Heart left ventricle (tissue), 16 donors: ENCODE measurements around the gene GH1. TPM values are rescaled to one million over a fixed set of nuclear protein-coding genes. Genes with fewer than 3 reads are reported as not detected.
"Not testable (repeated sequence)": the region's sequence is repeated elsewhere in the genome, so short reads cannot be mapped to it uniquely, and the experiment has no call there.

Source experiments
- ATAC-seq, 4 donors: fragments of 200-7000 bp; cut with Tn5 transposase; one replicate each; pipeline ENCODE4 v1.9.1; 2020 to 2022; ENCODE audit warnings: moderate library complexity in 4 of 4, mild to moderate bottlenecking in 3 of 4, moderate number of reproducible peaks in 1 of 4
- DNase-seq, 5 donors: peaks; one replicate each; pipeline ENCODE4 v3.0.0-alpha.2; 2020
- H3K27ac ChIP-seq, 12 donors: fragments of 200-600 bp; sonication (generic) in 4 of 12; one replicate each; pipeline versions ENCODE4 v1.5.0 to v1.8.0; 2016 to 2022; ENCODE audit warnings: mild to moderate bottlenecking in 2 of 12
- H3K27me3 ChIP-seq, 9 donors: fragments of 200-600 bp; sonication (generic) in 2 of 9; one replicate each; pipeline versions ENCODE4 v1.5.1 to v1.8.0; 2016 to 2022; ENCODE audit warnings: mild to moderate bottlenecking in 3 of 9
- H3K36me3 ChIP-seq, 9 donors: fragments of 200-600 bp; sonication (generic) in 2 of 9; one replicate each; pipeline versions ENCODE4 v1.5.0 to v1.8.0; 2018 to 2022; ENCODE audit warnings: mild to moderate bottlenecking in 2 of 9
- H3K4me1 ChIP-seq, 12 donors: fragments of 200-600 bp; sonication (generic) in 4 of 12; one replicate each; pipeline versions ENCODE4 v1.5.0 to v1.8.0; 2016 to 2022; ENCODE audit warnings: mild to moderate bottlenecking in 3 of 12
- H3K4me3 ChIP-seq, 12 donors: fragments of 200-600 bp; sonication (generic) in 4 of 12; one replicate each; pipeline versions ENCODE4 v1.5.0 to v1.8.0; 2017 to 2022; ENCODE audit warnings: mild to moderate bottlenecking in 9 of 12, moderate library complexity in 4 of 12
- H3K9me3 ChIP-seq, 12 donors: fragments of 200-600 bp; sonication (generic) in 4 of 12; one replicate each; pipeline versions ENCODE4 v1.5.0 to v1.8.0; 2016 to 2022; ENCODE audit warnings: mild to moderate bottlenecking in 1 of 12
- POLR2A ChIP-seq, 2 donors: fragments of 450-650 bp; IDR thresholded peaks; one replicate each; pipeline ENCODE4 v1.6.1; 2017; ENCODE audit warnings: antibody characterized with exemption in 2 of 2, mild to moderate bottlenecking in 2 of 2, moderate library complexity in 2 of 2
- WGBS, 4 donors: extraction: QIAGEN DNeasy Blood & Tissue Kit in 2 of 4; methylation state at CpG; one replicate each; pipeline versions ENCODE4 v1.1.5 to v1.1.7; 2013 to 2018; 5-methylcytosine and 5-hydroxymethylcytosine counted together
- intact Hi-C, 10 donors: fragments of 100-400 bp; cut with DNase I; formaldehyde crosslinking; loops; one replicate each; pipeline versions ENCODE4 v1.11.1 to v1.14.2; 2022
- polyA plus RNA-seq, 2 donors: library from polyadenylated mRNA; stranded (reverse); fragments of 200-250 nt; gene quantifications; one replicate each; pipeline ENCODE4 v1.2.3, GENCODE V29; 2013
- total RNA-seq, 9 donors: library from RNA; depleted of rRNA in 2 of 9; stranded (reverse); fragments of >200 nt in 2 of 9; fragmentation: NEBNext Ultra II Directional in 3 of 9; extraction: Animal tissue kit (Norgen Biotek cat#: 25700) in 3 of 9; gene quantifications; one replicate each; pipeline versions ENCODE4 v1.1.0 to v1.2.4, GENCODE V29; 2016 to 2023
- TF ChIP-seq, protein P1 (sequence below), 12 donors: fragments of 200-600 bp; sonication (generic) in 4 of 12; IDR thresholded peaks; one replicate each; pipeline versions ENCODE4 v1.5.0 to v1.8.0; 2018 to 2022; ENCODE audit warnings: antibody characterized with exemption in 12 of 12, mild to moderate bottlenecking in 5 of 12
- donor health status: ischemic (EF 13 %, LVEDD 7.1; RV severe dilation, severe dysfunction).
- donor health status: healthy with polysubstance abuse.
- donor health status: DM: no; HTN: yes; CAD: no.
- donor health status: DM: no; HTN: no; CAD: no.
- donor health status: ischemic (EF 25% LVEDD 6.9; RV normal size, moderate dysfunction).
- donor health status: ischemic (EF 25% LVEDD 5.7; RV mildly dilated, moderate dysfunction).
- donor health status: healthy.
- donor health status: DM: yes; HTN: yes; CAD: no.
- donor health status: ischemic (EF 35%, LVEDD 5.7; RV mildly dilated, moderate dysfunction).
- donor health status: nonischemic (EF 11% LVEDD 7.7; RV severe dilation, severe dysfunction).
- donor health status: DM: yes; HTN: yes; CAD: no.
- donor health status: PGD.
- donor health status: ischemic (EF 29% LVEDD 5.4; RV normal size, mild dysfunction).
- donor health status: nonischemic (EF 23%, LVEDD 6.1; RV moderate dilation, normal function).

Gene GH1
- total and polyA plus RNA-seq, 11 donors, result not detected

DNA sequence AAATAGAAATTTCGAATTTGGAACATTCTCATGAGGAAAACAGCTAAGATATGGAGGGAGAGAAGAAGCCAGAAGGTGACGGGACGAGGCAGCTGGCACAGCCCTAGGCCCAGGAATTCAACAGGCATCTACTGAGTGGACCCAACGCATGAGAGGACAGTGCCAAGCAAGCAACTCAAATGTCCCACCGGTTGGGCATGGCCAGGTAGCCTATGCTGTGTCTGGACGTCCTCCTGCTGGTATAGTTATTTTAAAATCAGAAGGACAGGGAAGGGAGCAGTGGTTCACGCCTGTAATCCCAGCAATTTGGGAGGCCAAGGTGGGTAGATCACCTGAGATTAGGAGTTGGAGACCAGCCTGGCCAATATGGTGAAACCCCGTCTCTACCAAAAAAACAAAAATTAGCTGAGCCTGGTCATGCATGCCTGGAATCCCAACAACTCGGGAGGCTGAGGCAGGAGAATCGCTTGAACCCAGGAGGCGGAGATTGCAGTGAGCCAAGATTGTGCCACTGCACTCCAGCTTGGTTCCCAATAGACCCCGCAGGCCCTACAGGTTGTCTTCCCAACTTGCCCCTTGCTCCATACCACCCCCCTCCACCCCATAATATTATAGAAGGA, 2.0 kb downstream of the GH1 start:
- 82 to 88% (median 87%) methylated on average over 12 of the region's 12 CpGs for whole genome bisulfite sequencing, 4 donors
- ATAC-seq, result no peak

DNA sequence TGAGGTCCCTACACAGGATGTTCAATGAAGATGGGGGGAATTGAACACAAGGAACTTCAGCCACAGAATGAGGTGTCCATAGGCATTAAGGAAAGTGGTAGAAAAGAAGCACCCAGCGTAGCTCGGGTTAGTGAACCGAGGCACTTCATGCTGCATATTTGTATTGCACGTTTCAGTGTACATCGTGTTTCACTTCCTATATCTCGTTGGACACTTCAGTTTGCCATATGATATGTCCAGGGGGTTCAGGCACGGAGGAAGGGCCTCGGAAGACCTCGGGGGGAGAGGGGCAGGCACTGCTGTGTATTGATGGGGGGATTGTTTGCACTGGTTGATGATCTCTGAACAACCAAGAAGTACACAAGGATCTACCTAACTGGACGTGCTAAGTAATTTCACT, 2.9 kb downstream of the GH1 start:
- not testable (repeated sequence) for H3K27me3 ChIP-seq, DNase-seq
- intact Hi-C loops, result loop anchor here (5.0 to 10.0 kb wide), 5 partner anchors 72 to 369 kb away; partner anchors contain the start of gene ERN1 (in 2 of the 10)

More for the DNA sequence above, 2.0 kb downstream of the GH1 start:
- no peaks in the 10 kb centered on the region for H3K36me3 ChIP-seq
- TF ChIP-seq, protein P1, sequence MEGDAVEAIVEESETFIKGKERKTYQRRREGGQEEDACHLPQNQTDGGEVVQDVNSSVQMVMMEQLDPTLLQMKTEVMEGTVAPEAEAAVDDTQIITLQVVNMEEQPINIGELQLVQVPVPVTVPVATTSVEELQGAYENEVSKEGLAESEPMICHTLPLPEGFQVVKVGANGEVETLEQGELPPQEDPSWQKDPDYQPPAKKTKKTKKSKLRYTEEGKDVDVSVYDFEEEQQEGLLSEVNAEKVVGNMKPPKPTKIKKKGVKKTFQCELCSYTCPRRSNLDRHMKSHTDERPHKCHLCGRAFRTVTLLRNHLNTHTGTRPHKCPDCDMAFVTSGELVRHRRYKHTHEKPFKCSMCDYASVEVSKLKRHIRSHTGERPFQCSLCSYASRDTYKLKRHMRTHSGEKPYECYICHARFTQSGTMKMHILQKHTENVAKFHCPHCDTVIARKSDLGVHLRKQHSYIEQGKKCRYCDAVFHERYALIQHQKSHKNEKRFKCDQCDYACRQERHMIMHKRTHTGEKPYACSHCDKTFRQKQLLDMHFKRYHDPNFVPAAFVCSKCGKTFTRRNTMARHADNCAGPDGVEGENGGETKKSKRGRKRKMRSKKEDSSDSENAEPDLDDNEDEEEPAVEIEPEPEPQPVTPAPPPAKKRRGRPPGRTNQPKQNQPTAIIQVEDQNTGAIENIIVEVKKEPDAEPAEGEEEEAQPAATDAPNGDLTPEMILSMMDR (IDR thresholded peaks at IDR 0.05), result no peak
- TF ChIP-seq POLR2A (IDR thresholded peaks at IDR 0.05), result no peak
- H3K4me1 ChIP-seq, result peaks cover 0 to 7% (median 0%) of the 10 kb centered on the region in 12 donors
- H3K27ac ChIP-seq, result no peak overlapping the region
- no peak overlapping the region for H3K4me3 ChIP-seq
- H3K9me3 ChIP-seq, result no peaks in the 10 kb centered on the region
- no peaks in the 10 kb centered on the region for H3K27me3 ChIP-seq
- no peak for DNase-seq
- intact Hi-C loops, result loop anchor here (5.0 to 10.0 kb wide), 5 partner anchors 71 to 368 kb away; partner anchors contain the start of gene ERN1 (in 2 of the 10)

GRCh38 chr17:63914471-63914870, 4.2 kb downstream of the GH1 start:
- Histone ChIP-seq H3K36me3 (no peaks in the 10 kb centered on the region), H3K4me3 (no peak overlapping the region), H3K4me1 (peaks cover 0 to 6% (median 0%) of the 10 kb centered on the region in 12 donors), H3K9me3 (no peaks in the 10 kb centered on the region), H3K27ac (no peak overlapping the region), H3K27me3 (peaks cover 0 to 11% (median 0%) of the 10 kb centered on the region in 9 donors)
- ATAC-seq, result no peak
- DNase-seq, result no peak
- TF ChIP-seq, protein P1 (IDR thresholded peaks at IDR 0.05), result no peak
- no peak for TF ChIP-seq POLR2A (IDR thresholded peaks at IDR 0.05)
- intact Hi-C loops, result loop anchor here in 9 of 10 donors (5.0 to 10.0 kb wide), 4 partner anchors 38 to 370 kb away; partner anchors contain the start of gene ERN1 (in 7 of the 9)
- 67 to 98% (median 96%) methylated on average over 1 to 7 of the region's 7 CpGs for WGBS, 4 donors

More for the DNA sequence above, 2.9 kb downstream of the GH1 start:
- H3K36me3 ChIP-seq, H3K27ac ChIP-seq, ATAC-seq, H3K9me3 ChIP-seq, H3K4me1 ChIP-seq, H3K4me3 ChIP-seq: not testable (repeated sequence)
- WGBS, 4 donors, result 74 to 85% (median 81%) methylated on average over 10 of the region's 10 CpGs

DNA sequence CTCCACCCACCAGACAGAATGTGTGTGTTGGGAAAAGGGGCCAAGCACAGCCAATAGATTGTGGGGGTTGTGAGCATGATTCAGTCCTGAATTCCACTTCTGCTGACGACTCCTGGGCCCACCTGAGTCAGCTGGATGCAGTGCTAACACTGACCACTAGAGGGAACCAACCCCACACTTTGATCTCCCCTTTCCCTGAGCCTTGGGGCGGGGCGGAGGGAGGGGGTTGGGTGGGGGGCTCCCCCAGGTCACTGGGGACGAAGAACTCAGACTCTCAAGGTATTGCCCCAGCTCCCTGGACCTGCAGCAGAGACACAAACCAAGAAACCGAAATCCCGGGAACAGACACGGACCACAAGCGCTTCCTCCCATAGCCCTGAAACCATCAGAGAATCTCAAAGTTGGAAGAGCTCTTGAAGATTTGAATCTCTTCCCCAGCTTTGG, 7.0 kb downstream of the GH1 start:
- TF ChIP-seq POLR2A (IDR thresholded peaks at IDR 0.05), result no peak
- TF ChIP-seq, protein P1 (IDR thresholded peaks at IDR 0.05), result peak; percentile 77 to 91 (median 81)
- ATAC-seq, result peak; percentile 38 to 67 (median 62)
- Histone ChIP-seq H3K27me3 (peaks cover 0 to 11% (median 0%) of the 10 kb centered on the region in 9 donors), H3K4me3 (no peak overlapping the region), H3K9me3 (no peaks in the 10 kb centered on the region), H3K4me1 (no peaks in the 10 kb centered on the region), H3K36me3 (no peaks in the 10 kb centered on the region), H3K27ac (no peak overlapping the region)
- DNase-seq, result peak in 1 of 5 donors; percentile 34
- WGBS, 4 donors, result 32 to 44% (median 40%) methylated on average over 7 to 8 of the region's 8 CpGs
- intact Hi-C loops, result loop anchor here in 9 of 10 donors (5.0 to 10.0 kb wide), 4 partner anchors 41 to 373 kb away; partner anchors contain the start of gene ERN1 (in 7 of the 9)
